Vagina (tissue), 2 donors: ENCODE results near the gene CD93.

ENCODE experiments used
- CTCF ChIP-seq, 3 experiments: fragments of 450-650 bp in 2 of 3; fragments of 200-600 bp in 1 of 3; sonication (generic) in 1 of 3; IDR thresholded peaks; one replicate each; pipeline ENCODE4 v1.5.1; 2017 to 2019; ENCODE audit warnings: antibody characterized with exemption in 3 of 3, mild to moderate bottlenecking in 2 of 3, moderate library complexity in 2 of 3
- POLR2A ChIP-seq, 2 donors: fragments of 450-650 bp; IDR thresholded peaks; one replicate each; pipeline ENCODE4 v1.6.1; 2017; ENCODE audit warnings: antibody characterized with exemption in 2 of 2, mild to moderate bottlenecking in 2 of 2, moderate library complexity in 2 of 2

GRCh38 chr20:23066772-23067171 is 19.4 kb downstream of the CD93 start:
- TF ChIP-seq POLR2A (IDR thresholded peaks at IDR 0.05) = no peak
- TF ChIP-seq CTCF (IDR thresholded peaks at IDR 0.05) = no peak
